Loucy (cell line): Measurements from ENCODE around the gene ATXN7L2.

Experiments
- H2AFZ ChIP-seq: fragments of 200-600 bp; sonication (generic); 2 replicates; pipeline ENCODE4 v1.6.0; 2016; ENCODE audit warnings: antibody characterized with exemption, mild to moderate bottlenecking, low read length, moderate library complexity
- H3F3A ChIP-seq: fragments of 200-600 bp; 2 replicates; pipeline ENCODE4 v1.6.0; 2016; ENCODE audit warnings: antibody characterized with exemption, low read depth, mild to moderate bottlenecking
- H3K27me3 ChIP-seq: fragments of 200-600 bp; sonication (generic); 2 replicates; pipeline ENCODE4 v1.6.1; 2014; ENCODE audit warnings: low read length, mild to moderate bottlenecking; ENCODE audit not compliant: insufficient read depth, poor library complexity, severe bottlenecking
- H3K36me3 ChIP-seq: fragments of 200-600 bp; sonication (generic); 2 replicates; pipeline ENCODE4 v1.6.1; 2016; ENCODE audit warnings: low read length; ENCODE audit not compliant: insufficient read depth
- H3K4me1 ChIP-seq: fragments of 200-600 bp; sonication (generic); 2 replicates; pipeline ENCODE4 v1.5.1; 2014; ENCODE audit warnings: low read length, mild to moderate bottlenecking; ENCODE audit not compliant: insufficient read depth, poor library complexity, severe bottlenecking
- H3K4me2 ChIP-seq: fragments of 200-600 bp; sonication (generic); 2 replicates; pipeline ENCODE4 v1.6.0; 2014; ENCODE audit warnings: antibody characterized with exemption, low read length, low read depth, mild to moderate bottlenecking; ENCODE audit not compliant: poor library complexity, severe bottlenecking
- H3K4me3 ChIP-seq: fragments of 200-600 bp; sonication (generic); 2 replicates; pipeline ENCODE4 v1.5.1; 2014; ENCODE audit warnings: low read length, mild to moderate bottlenecking, mixed read lengths; ENCODE audit not compliant: poor library complexity, severe bottlenecking
- H3K79me2 ChIP-seq: fragments of 200-600 bp; sonication (generic); 2 replicates; pipeline ENCODE4 v1.6.1; 2014; ENCODE audit warnings: low read length; ENCODE audit not compliant: insufficient read depth
- H3K9ac ChIP-seq: fragments of 200-600 bp; sonication (generic); 2 replicates; pipeline ENCODE4 v1.6.0; 2014; ENCODE audit warnings: mild to moderate bottlenecking, low read depth, low read length, moderate library complexity; ENCODE audit not compliant: poor library complexity, severe bottlenecking
- H3K9me2 ChIP-seq: fragments of 200-600 bp; sonication (generic); replicated peaks from 2 replicates; pipeline ENCODE4 v1.6.1; 2016; ENCODE audit warnings: low read depth, low read length, mixed read lengths
- H3K9me3 ChIP-seq: fragments of 200-600 bp; sonication (generic); 2 replicates; pipeline ENCODE4 v1.6.1; 2014; ENCODE audit warnings: mild to moderate bottlenecking, antibody characterized with exemption, low read length, low read depth; ENCODE audit not compliant: insufficient read depth
- H4K20me1 ChIP-seq: fragments of 200-600 bp; sonication (generic); 2 replicates; pipeline ENCODE4 v1.6.0; 2014; ENCODE audit warnings: antibody characterized with exemption, low read length, mild to moderate bottlenecking; ENCODE audit not compliant: insufficient read depth, poor library complexity, severe bottlenecking
- CTCF ChIP-seq: fragments of 200-600 bp; sonication (generic); conservative IDR thresholded peaks from 2 replicates; pipeline ENCODE4 v1.5.1; 2014; ENCODE audit warnings: mild to moderate bottlenecking, antibody characterized with exemption, low read length
- EZH2phosphoT487 ChIP-seq: fragments of 200-600 bp; IDR thresholded peaks from 2 replicates; pipeline ENCODE4 v1.6.1; 2018; ENCODE audit warnings: antibody characterized with exemption, mild to moderate bottlenecking, moderate library complexity, borderline replicate concordance

ATXN7L2 gene

GRCh38 chr1:109476825-109477224 lies 6.9 kb upstream of the ATXN7L2 start:
- TF ChIP-seq EZH2phosphoT487 (no peak), CTCF (no peak)
- Histone ChIP-seq H4K20me1 (no peaks in the 10 kb centered on the region), H3F3A (no peaks in the 10 kb centered on the region), H3K79me2 (no peaks in the 10 kb centered on the region), H3K4me2 (no peak overlapping the region), H2AFZ (no peak overlapping the region), H3K4me3 (no peak overlapping the region), H3K36me3 (no peaks in the 10 kb centered on the region), H3K4me1 (peaks cover 9% of the 10 kb centered on the region), H3K9ac (no peak overlapping the region), H3K27me3 (no peaks in the 10 kb centered on the region), H3K9me3 (no peaks in the 10 kb centered on the region), H3K9me2 (no peaks in the 10 kb centered on the region)

- H3K9me2 ChIP-seq, result no peaks in the 10 kb centered on the region
- no peaks in the 10 kb centered on the region for H3K79me2 ChIP-seq
- H3K4me2 ChIP-seq, result peak overlapping the region; percentile 10
- no peaks in the 10 kb centered on the region for H3K27me3 ChIP-seq
- H3K4me3 ChIP-seq, result no peak overlapping the region
- TF ChIP-seq EZH2phosphoT487 (no peak), CTCF (no peak)
- H3K9ac ChIP-seq, result no peak overlapping the region
- H4K20me1 ChIP-seq, result no peaks in the 10 kb centered on the region
- H3K9me3 ChIP-seq, result no peaks in the 10 kb centered on the region
- H3K4me1 ChIP-seq, result peaks cover 10% of the 10 kb centered on the region
- H3K36me3 ChIP-seq, result no peaks in the 10 kb centered on the region
- peak overlapping the region; percentile 7; the same call in 1 of the 2 replicates for H2AFZ ChIP-seq
- no peaks in the 10 kb centered on the region for H3F3A ChIP-seq
These were observed 5.9 kb upstream of the ATXN7L2 start for GRCh38 chr1:109477821-109478220.

GRCh38 chr1:109478806-109479205 lies 4.9 kb upstream of the ATXN7L2 start:
- no peak overlapping the region for H2AFZ ChIP-seq
- no peaks in the 10 kb centered on the region for H3K27me3 ChIP-seq
- peaks cover 16% of the 10 kb centered on the region for H3K4me1 ChIP-seq
- H3K79me2 ChIP-seq, result no peaks in the 10 kb centered on the region
- no peak overlapping the region for H3K9ac ChIP-seq
- no peaks in the 10 kb centered on the region for H3K9me2 ChIP-seq
- H4K20me1 ChIP-seq, result no peaks in the 10 kb centered on the region
- no peak overlapping the region for H3K4me3 ChIP-seq
- H3K9me3 ChIP-seq, result no peaks in the 10 kb centered on the region
- no peaks in the 10 kb centered on the region for H3F3A ChIP-seq
- no peaks in the 10 kb centered on the region for H3K36me3 ChIP-seq
- no peak overlapping the region for H3K4me2 ChIP-seq
- TF ChIP-seq CTCF (no peak), EZH2phosphoT487 (no peak)
